Measurements from ENCODE around the gene CNTN4.

DNA sequence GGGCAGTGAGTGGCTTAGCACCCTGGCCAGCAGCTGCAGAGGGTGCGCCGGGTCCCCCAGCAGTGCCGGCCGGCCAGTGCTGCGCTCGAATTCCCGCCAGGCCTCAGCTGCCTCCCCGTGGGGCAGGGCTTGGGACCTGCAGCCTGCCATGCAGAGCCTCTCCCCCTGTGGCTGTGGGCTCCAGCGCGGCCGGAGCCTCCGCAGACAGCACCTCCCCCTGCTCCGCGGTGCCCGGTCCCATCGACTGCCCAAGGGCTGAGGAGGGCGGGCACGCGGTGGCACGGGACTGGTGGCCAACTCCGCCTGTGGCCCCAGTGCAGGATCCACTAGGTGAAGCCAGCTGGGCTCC, 386.3 kb downstream of the CNTN4 start:
- TF ChIP-seq, protein P1, sequence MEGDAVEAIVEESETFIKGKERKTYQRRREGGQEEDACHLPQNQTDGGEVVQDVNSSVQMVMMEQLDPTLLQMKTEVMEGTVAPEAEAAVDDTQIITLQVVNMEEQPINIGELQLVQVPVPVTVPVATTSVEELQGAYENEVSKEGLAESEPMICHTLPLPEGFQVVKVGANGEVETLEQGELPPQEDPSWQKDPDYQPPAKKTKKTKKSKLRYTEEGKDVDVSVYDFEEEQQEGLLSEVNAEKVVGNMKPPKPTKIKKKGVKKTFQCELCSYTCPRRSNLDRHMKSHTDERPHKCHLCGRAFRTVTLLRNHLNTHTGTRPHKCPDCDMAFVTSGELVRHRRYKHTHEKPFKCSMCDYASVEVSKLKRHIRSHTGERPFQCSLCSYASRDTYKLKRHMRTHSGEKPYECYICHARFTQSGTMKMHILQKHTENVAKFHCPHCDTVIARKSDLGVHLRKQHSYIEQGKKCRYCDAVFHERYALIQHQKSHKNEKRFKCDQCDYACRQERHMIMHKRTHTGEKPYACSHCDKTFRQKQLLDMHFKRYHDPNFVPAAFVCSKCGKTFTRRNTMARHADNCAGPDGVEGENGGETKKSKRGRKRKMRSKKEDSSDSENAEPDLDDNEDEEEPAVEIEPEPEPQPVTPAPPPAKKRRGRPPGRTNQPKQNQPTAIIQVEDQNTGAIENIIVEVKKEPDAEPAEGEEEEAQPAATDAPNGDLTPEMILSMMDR (IDR thresholded peaks at IDR 0.05), result no peak
- no peak for TF ChIP-seq POLR2A (IDR thresholded peaks at IDR 0.05)

Data from ovary (tissue), 3 donors.